ACC112 (cell line): ENCODE results near the gene SIRT5.

Experiments used
- H2AFZ ChIP-seq: fragments of 200-600 bp; sonication (generic); one replicate; pipeline ENCODE4 v1.6.0; 2017; ENCODE audit warnings: antibody characterized with exemption, low read length; ENCODE audit not compliant: unreplicated experiment
- H3K27ac ChIP-seq: fragments of 200-600 bp; sonication (generic); 2 replicates; pipeline ENCODE4 v1.5.1; 2014; ENCODE audit warnings: low read depth, mild to moderate bottlenecking, antibody characterized with exemption, low read length, moderate library complexity
- H3K27me3 ChIP-seq: fragments of 200-600 bp; sonication (generic); 2 replicates; pipeline ENCODE4 v1.6.1; 2014; ENCODE audit warnings: mild to moderate bottlenecking, antibody characterized with exemption, low read length, moderate library complexity, mixed read lengths; ENCODE audit not compliant: insufficient read depth
- H3K36me3 ChIP-seq: fragments of 200-600 bp; sonication (generic); 2 replicates; pipeline ENCODE4 v1.6.1; 2016; ENCODE audit warnings: mild to moderate bottlenecking, antibody characterized with exemption, low read length, moderate library complexity, mixed read lengths; ENCODE audit not compliant: insufficient read depth
- H3K4me1 ChIP-seq: fragments of 200-600 bp; sonication (generic); one replicate; pipeline ENCODE4 v1.6.1; 2016; ENCODE audit warnings: low read length, mixed read lengths; ENCODE audit not compliant: insufficient read depth, unreplicated experiment, control insufficient read depth
- H3K4me3 ChIP-seq: fragments of 200-600 bp; sonication (generic); 2 replicates; pipeline ENCODE4 v1.5.1; 2014; ENCODE audit warnings: mild to moderate bottlenecking, low read depth, low read length
- H3K79me2 ChIP-seq: fragments of 200-600 bp; sonication (generic); one replicate; pipeline ENCODE4 v1.6.0; 2016; ENCODE audit warnings: low read length; ENCODE audit not compliant: control insufficient read depth, unreplicated experiment, insufficient read depth

The SIRT5 gene

DNA sequence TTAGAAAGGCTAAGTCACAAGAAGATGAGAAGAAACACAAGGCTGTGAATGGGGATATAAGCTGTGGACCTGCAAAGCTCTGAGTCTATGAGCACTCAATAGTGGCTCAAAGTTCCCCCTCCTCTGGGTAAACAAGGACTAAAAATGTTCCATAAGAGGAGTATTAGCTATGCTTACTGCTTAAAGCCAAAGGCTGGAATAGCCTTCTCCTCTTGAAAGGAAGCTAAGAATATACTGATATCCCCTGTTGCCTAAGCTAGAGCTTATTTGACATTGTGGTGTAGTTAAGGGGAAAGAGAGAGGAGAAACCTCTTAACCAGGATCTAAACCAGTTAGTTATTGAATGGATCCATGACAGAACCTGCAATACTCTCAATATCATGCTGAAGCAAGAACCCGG, 86.5 kb downstream of the SIRT5 start:
- Histone ChIP-seq H3K36me3 (no peaks in the 10 kb centered on the region), H3K4me3 (no peak overlapping the region), H2AFZ (no peak overlapping the region), H3K27ac (no peak overlapping the region), H3K79me2 (peaks cover 61% of the 10 kb centered on the region), H3K27me3 (no peaks in the 10 kb centered on the region), H3K4me1 (peaks cover 6% of the 10 kb centered on the region)

DNA sequence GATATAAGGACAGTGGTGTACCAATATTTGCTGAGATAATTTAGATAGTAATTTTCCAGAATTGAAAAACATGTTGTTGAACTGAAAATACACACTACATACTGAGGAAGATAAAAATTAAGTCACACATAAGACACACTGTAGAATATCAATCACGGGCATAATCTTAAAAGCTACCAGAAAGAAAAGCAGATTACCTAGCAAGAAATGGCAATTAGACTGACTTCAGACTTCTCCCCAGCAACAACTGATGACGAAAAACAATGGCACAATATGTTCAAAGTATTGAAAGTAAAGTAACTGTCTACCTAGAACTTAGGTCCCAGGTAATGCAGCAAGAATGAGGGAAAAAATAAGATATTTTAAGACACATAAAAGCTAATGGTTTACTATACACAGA, 87.2 kb downstream of the SIRT5 start:
- Histone ChIP-seq H3K4me1 (peaks cover 7% of the 10 kb centered on the region), H3K27ac (no peak overlapping the region), H3K36me3 (no peaks in the 10 kb centered on the region), H3K27me3 (no peaks in the 10 kb centered on the region), H2AFZ (no peak overlapping the region), H3K79me2 (peaks cover 67% of the 10 kb centered on the region), H3K4me3 (no peak overlapping the region)

DNA sequence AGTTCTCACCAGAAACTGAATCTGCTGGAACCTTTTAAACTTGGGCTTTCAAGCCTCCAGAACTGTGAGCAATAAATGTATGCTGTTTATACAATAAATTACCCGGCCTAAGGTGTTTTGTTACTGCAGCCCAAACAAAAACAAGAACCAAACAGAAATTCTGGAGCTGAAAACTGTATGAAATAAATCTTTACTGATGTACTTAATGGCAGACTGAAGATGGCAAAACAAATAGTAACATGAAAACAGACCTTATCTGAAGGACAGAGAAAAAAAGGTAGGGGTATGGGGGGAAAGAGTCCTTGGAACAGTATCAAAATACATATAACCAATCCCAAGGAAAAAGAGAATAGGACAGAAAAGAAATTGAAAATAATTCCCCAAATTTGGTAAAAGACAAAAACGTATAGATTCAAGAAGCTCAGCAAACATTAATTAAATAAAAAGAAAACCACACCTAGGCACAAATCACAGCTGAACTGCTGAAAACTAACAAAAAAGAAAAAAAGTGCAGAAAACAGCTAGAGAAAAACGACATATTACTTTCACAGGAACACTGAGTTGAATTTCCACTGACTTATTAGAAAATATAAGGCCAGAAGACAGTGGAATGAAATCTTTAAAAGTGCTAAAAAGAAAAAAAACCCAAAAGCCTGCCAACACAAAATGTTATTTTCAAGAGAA, 88.4 kb downstream of the SIRT5 start:
- Histone ChIP-seq H3K36me3 (no peaks in the 10 kb centered on the region), H3K27ac (no peak overlapping the region), H3K4me1 (peaks cover 17% of the 10 kb centered on the region)

DNA sequence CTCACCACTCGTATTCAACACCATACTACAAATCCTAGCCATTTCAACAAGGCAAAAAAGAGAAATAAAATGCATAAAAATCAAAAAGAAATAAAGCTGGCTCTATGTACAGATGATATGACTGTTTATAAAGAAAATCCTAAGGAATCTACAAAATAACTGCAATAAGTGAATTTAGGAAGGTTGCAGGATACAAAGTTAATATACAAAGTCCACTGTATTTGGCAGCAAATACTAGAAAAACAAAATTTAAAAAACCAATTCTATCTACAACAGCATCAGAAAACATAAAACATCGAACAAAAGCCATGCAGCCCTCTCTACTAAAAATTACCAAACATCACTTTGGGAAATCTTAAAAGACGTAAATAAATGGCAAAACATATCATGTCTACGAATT, 89.6 kb downstream of the SIRT5 start:
- no peak overlapping the region for H3K27ac ChIP-seq
- peaks cover 17% of the 10 kb centered on the region for H3K4me1 ChIP-seq
- H3K36me3 ChIP-seq, result no peaks in the 10 kb centered on the region
- no peak overlapping the region for H3K4me3 ChIP-seq
- peaks cover 82% of the 10 kb centered on the region for H3K79me2 ChIP-seq
- H2AFZ ChIP-seq, result no peak overlapping the region
- H3K27me3 ChIP-seq, result no peaks in the 10 kb centered on the region

More for the DNA sequence above, 88.4 kb downstream of the SIRT5 start:
- Histone ChIP-seq H3K79me2 (peaks cover 74% of the 10 kb centered on the region), H3K27me3 (no peaks in the 10 kb centered on the region), H2AFZ (no peak overlapping the region), H3K4me3 (no peak overlapping the region)
